K562 (cell line): ENCODE measurements around the gene SLC17A6.

Source experiments
- CEBPB ChIP-seq: fragments of 450-650 bp; IDR thresholded peaks from 2 replicates; pipeline ENCODE4 v1.6.1; 2016; ENCODE audit warnings: missing genetic modification characterization, missing compliant biosample characterization
- CHAMP1 ChIP-seq: fragments of 450-650 bp; IDR thresholded peaks from 2 replicates; pipeline ENCODE4 v1.6.1; 2016; ENCODE audit warnings: mild to moderate bottlenecking
- MAFF ChIP-seq: IDR thresholded peaks from 2 replicates; pipeline ENCODE4 v1.6.1; 2012; ENCODE audit warnings: low read length, improper control_type of control experiment
- RBFOX2 ChIP-seq: fragments of 200-400 bp; formaldehyde crosslinking; IDR thresholded peaks from 2 replicates; pipeline ENCODE4 v1.6.1; 2017; ENCODE audit warnings: low read depth, mild to moderate bottlenecking, low read length, moderate library complexity
- SMAD3 ChIP-seq: fragments of 450-650 bp; formaldehyde crosslinking; conservative IDR thresholded peaks from 2 replicates; pipeline ENCODE4 v1.4.0; 2020; ENCODE audit warnings: mild to moderate bottlenecking
- ZBTB26 ChIP-seq: fragments of 450-650 bp; formaldehyde crosslinking; IDR thresholded peaks from 2 replicates; pipeline ENCODE4 v1.4.0; 2022; ENCODE audit warnings: missing genetic modification characterization
- ZBTB34 ChIP-seq: fragments of 250-450 bp; sonication (Bioruptor Pico); IDR thresholded peaks from 2 replicates; pipeline ENCODE4 v1.8.0; 2021; ENCODE audit warnings: mild to moderate bottlenecking, moderate library complexity
- TF ChIP-seq, protein P1 (sequence below): fragments of 250-450 bp; sonication (Bioruptor Pico); IDR thresholded peaks from 2 replicates; pipeline ENCODE4 v1.8.0; 2021; ENCODE audit warnings: borderline replicate concordance, mild to moderate bottlenecking, moderate library complexity; ENCODE audit not compliant: poor library complexity, severe bottlenecking

GRCh38 chr11:22390283-22390655 lies 52.1 kb downstream of the SLC17A6 start:
- no peak for TF ChIP-seq ZBTB26
- TF ChIP-seq RBFOX2: no peak
- no peak for TF ChIP-seq CHAMP1
- no peak for TF ChIP-seq ZBTB34
- no peak for TF ChIP-seq CEBPB (tag)
- TF ChIP-seq MAFF: no peak
- TF ChIP-seq SMAD3: no peak
- TF ChIP-seq, protein P1, sequence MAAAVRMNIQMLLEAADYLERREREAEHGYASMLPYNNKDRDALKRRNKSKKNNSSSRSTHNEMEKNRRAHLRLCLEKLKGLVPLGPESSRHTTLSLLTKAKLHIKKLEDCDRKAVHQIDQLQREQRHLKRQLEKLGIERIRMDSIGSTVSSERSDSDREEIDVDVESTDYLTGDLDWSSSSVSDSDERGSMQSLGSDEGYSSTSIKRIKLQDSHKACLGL: no peak
